Measurements from ENCODE around the gene STPG4.
"Not testable (repeated sequence)": the region's sequence is repeated elsewhere in the genome, so short reads cannot be mapped to it uniquely, and the experiment has no call there.

GRCh38 chr2:47120424-47120823 is 34.7 kb downstream of the STPG4 start:
- not testable (repeated sequence) for TF ChIP-seq CTCF, POLR2A (IDR thresholded peaks at IDR 0.05)

Measured in breast epithelium (tissue), 3 donors.